GM18870 (cell line): Measurements from ENCODE around the gene ABHD16B.

ENCODE experiments used
- ATAC-seq: cut with Tn5 transposase; IDR thresholded peaks from one replicate; pipeline ENCODE4 v1.9.1; 2021; ENCODE audit warnings: moderate library complexity; ENCODE audit not compliant: unreplicated experiment

ABHD16B gene

DNA sequence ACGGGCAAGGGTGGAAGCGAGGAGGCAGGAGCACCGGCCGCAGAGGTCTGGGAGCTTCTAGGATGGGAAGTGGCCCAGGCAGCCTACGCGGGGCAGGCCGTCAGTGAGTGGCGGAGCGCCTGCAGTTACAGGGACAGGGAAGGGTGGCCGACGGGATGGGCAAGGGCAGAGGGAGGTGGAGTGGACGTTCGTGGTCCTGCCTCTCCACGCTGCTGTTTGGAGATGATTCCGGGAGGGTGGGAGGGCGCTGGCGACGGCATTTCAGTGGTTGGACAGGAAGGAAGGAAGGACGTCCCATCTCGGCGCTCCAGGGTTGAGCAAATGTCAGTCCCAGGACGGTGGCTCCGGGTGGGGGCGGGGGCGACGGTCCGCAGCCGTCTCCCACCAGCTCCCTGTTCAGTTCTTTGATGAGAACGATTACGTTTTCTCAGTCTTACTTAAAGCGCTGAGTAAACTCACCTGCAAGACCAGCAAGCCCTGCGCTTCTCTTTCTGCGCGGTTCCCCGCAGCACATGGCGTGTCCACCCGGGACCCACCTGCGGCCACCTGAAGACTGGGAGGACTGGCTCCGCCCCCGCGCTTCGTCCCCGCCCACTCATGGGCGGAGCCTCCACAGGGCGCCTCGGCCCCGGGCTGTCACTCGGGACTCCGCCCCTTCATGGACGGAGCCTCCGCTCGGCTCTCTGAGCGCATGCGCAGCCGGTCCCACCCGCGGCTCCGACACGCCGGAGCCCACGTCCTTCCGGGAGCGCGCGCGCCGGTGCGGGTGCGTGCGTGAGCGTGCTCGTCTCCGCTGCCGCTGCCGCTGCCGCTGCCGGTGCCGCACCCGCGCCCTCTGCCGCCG, 33.3 kb downstream of the ABHD16B start, which contains the start of gene DNAJC5:
Gene DNAJC5 (plus strand): TSS at position 769 of the 844 bp plus-strand sequence. CDS start 33,220 bp downstream, outside the sequence.
- ATAC-seq: peak; percentile 55

DNA sequence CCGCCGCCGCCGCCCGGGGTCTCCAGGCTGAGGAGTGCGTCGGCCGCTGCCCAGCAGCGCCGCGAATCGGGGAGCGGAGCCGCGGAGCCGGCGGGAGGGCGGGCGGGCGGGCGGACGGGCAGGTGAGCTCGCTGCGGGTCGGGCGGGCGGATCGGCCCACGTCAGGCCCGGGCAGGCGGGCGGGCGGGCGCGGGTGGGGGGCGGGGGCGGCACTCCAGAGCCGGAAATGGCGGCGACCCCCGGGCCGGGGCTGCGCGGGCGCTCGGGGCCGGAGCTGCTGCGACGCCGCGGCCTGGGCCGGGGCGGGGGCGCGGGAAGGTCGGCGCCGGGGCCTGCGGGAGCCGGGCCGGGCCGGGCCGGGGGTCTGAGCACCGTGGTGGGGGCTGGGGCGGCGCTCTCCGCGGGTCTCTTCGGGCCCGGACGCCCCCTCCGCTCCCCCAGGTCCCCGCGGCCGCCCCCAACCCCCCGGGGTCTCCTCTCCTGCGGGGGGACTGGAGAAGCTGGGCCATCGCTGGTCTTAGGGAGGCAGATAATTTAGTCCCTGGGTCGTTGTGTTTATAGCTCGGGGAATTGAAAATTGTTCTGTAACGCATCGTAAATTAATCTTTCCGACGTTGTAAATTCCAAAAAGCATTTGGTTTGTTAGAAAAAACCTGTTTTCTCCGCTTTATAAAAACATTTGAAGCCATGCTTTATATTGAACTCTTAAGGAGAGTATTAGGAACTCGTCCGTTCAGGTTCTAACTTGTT, 34.1 kb downstream of the ABHD16B start:
- ATAC-seq: no peak

DNA sequence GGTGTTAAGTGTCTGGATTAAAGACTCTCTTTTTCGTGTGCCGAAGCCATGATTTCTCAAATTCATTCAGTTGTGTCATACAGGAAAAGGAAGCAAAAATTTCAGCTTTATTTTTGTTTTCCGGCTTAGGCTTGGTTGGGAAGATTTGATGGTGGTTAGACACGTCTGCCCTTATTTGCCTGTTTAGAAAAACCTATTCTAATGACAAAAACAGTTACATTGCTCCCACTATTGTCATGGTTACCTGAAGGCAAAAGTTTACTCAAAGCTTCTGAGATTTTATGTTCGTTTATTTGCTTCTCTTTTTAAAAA, 34.6 kb downstream of the ABHD16B start:
- no peak for ATAC-seq

DNA sequence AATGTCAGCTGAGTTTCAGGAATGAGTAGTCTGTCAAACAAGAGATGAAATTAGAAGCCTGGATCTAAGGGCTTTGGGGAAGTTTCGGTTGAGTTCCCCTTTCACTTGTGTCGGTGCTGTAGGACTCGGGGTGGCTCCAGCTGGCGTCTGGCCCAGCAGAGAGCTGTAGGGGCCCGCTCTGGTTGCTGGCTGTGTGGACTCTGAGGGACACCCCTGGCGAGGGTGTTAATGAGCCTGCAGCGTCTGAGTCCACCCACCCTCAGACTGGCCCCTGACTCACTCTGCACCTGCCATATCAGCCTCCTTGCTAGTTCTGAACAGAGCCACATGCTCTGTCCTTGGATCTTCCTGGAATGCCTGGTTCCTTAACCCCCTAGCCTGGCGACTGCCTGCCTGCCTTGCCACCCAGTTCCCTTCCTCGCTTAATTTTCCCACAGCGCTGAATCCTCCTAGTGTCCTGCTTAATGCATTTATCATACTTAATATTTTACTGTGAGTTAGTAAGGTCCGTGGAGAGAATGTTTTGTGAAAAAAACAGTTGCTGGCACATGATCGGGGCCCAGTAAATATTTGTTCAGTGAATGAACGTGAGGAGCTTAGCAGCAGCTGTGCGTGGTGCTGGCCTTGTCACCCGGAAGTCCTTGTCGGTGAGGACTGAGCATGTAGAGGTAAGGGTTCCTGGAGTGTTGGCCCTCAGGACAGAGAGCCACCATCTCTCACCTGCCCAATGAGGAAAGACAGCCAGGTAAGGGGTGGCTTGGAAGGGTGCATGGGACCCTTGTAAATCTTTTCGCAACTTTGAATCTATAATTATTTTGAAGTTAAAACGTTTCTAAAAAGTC, 35.2 kb downstream of the ABHD16B start:
- ATAC-seq: no peak

DNA sequence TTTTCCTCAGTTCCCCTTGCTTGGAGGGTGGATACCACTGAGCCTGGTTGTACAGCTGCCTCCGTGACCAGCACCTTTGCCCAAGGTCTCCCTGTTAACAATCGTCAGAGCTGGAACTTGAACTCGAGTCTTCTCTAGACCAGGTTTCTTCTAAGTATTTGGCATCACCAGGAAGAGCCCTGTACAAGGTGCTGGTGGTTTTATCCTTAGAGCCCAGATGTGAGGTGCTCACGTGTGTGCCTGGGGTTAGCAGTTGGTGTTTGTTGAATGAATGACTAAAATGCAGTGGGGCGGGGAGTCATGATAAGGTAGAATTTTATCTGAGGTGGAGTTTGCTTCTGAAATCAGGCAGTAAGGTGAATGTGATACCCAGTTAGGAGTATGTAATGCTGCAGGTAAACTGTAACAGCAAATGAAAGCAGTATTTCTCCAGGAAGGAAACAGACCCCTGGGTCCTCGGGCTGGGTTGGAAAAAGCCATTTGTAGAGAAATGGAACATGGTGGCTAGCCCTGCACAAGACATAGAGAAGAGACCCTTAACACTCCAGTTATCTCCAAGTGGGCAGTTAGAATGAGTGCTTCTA, 36.8 kb downstream of the ABHD16B start:
- no peak for ATAC-seq

DNA sequence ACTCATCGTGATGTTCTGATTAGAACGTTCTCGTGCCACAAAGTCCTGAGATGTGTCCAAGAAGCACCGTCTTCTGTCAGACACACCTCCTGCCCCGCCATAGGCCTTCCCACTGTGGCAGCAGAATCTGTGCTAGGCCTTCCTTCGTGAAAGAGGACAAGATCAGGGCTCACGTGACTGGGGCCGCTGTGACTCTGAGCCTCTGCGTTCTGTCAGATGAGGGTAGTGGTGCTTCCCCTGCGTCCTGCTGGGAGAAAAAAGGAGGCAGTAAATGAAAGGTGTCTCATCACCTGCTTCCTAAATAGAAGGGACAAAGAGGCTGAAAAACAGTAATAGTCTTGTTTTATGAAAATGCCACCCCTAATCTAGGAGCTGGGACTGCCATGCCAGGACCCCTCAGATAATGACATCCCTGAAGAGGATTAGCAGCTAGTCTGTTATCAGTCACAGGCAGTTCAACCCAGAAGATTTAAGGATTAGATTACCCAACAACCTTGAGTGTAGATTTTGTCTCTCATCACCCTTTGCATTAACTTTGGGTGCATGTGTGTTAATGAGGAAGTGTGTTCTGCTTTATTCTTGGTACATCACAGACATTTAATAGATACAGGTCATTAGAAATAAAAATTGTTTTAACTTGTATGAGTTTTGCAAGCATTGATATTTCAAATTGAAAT, 37.7 kb downstream of the ABHD16B start:
- ATAC-seq: no peak

DNA sequence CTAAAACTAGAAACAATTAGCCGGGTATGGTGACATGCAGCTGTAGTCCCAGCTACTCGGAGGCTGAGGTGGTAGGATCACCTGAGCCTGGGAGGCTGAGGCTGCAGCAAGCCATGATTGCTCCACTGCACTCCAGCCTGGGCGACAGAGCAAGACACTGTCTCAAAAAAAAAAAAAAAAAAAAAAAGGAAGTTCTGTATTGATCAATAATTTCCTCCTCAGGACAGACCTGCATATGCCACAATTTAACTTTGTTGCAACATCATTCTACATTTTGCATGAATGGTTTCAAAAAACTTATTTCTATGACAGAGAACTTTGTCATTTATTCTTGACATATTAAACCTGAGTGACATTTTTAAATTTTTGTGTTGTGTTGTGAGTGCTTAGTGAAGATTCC, 39.1 kb downstream of the ABHD16B start:
- ATAC-seq: no peak

DNA sequence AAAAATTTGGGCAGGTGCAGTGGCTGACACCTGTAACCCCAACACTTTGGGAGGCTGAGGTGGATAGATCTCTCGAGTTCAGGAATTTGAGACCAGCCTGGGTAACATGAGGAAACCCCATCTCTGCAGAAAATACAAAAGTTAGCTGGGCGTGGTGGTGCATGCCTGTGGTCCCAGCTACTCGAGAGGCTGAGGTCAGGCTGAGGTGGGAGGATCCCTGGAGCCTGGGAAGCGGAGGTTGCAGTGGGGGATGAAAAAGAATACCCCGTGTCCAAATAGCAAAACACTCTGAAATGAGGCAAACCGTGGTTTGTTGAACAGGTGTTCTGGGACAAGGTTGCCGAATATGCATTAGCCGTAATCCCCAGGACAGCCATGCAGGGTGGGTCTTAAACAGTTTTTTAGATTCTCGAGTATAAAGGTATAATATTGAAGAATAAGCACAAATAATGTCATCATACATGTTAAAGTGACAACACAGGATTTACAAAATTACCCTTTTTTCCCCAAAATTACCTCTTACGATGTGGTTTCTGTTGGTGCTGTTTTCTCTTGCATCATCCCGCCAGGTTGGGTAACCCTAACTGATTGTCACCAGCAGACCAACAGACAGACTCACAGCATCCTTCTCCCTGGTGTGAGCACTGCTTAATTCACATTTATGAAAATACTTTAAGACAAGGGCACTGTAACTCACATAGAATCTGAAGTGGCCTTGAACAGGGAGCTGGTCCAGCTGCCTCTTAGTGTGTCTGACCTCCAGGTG, 42.7 kb downstream of the ABHD16B start:
- ATAC-seq: no peak

DNA sequence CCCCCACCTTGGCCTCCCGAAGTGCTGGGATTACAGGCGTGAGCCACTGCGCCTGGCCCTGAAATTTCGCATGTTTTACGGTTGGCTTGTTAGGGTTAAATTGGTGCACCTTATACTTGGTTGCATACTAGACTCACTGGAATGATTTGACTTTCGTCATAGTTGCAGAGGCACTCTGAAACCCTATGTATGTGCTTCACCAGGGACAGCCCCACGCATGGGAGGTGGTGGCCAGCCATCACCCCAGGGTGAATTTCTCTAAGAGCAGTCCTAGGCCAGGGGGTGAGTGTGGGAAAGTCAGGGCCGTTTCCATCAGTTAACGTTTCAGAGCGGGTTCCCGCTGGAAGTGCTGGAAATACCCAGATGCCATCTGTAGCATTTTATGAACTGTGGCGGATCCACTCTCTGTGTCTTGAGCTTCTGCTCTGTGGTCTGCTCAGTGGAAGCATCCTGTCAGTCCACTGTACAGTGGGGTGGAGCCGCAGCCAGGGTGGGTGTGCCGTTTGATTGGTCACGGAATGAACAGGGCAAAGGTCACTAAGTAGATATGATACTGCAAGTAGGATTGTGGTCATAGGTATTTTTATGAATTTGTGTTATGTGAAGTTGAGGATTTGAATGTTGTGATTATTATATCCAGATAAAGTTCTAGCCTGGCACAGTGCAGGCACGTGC, 46.8 kb downstream of the ABHD16B start:
- ATAC-seq: no peak

DNA sequence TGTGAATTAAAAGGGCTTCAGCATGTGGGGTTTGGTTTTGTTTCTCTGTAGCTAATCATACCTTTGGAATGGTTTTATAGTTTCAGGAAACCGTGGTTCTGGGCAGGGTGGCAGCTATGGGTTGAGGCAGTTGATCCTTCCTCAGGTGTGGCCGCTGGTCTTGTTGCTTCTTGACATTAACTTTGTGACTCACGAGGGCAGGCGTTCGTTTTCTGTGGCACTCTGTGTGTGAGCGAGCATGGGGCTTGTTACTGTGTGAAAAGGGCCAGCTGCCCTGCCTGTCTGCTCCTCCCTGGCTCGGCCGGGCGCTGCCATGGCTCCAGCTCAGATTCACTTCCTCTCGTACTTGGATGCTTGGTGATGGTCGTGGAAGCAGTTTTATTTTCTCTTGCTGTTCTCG, 49.9 kb downstream of the ABHD16B start:
- ATAC-seq: no peak
